Gastroesophageal sphincter (tissue), 4 donors: ENCODE data around the gene PPP1R2. TPM values are rescaled to one million over a fixed set of nuclear protein-coding genes. Genes with fewer than 3 reads are reported as not detected.

Experiments used
- ATAC-seq: fragments of 150-250 bp; one replicate; pipeline ENCODE4 v1.9.1; 2016; ENCODE audit warnings: mild to moderate bottlenecking, moderate library complexity
- H3K27ac ChIP-seq, 4 donors: fragments of 200-600 bp; sonication (generic) in 3 of 4; 1 replicate in 3 of 4; 2 replicates in 1 of 4; pipeline ENCODE4 v1.5.1; 2016 to 2019
- H3K27me3 ChIP-seq: fragments of 200-600 bp; sonication (generic); one replicate; pipeline ENCODE4 v1.5.1; 2019
- H3K36me3 ChIP-seq, 2 donors: fragments of 200-600 bp; sonication (generic); one replicate each; pipeline ENCODE4 v1.5.1; 2019; ENCODE audit warnings: control low read depth in 1 of 2
- H3K4me1 ChIP-seq, 3 donors: fragments of 200-600 bp; sonication (generic); 1 replicate in 2 of 3; 2 replicates in 1 of 3; pipeline ENCODE4 v1.5.1; 2016 to 2019; ENCODE audit warnings: control low read depth in 2 of 3
- H3K4me3 ChIP-seq, 2 donors: fragments of 200-600 bp; sonication (generic); one replicate each; pipeline ENCODE4 v1.5.1; 2019; ENCODE audit warnings: mild to moderate bottlenecking in 1 of 2, moderate library complexity in 1 of 2
- H3K9me3 ChIP-seq, 3 donors: fragments of 200-600 bp; sonication (generic); one replicate each; pipeline ENCODE4 v1.5.1; 2017 to 2019; ENCODE audit warnings: control low read depth in 2 of 3
- EP300 ChIP-seq: sonication (generic); formaldehyde crosslinking; IDR thresholded peaks from one replicate; pipeline ENCODE4 v1.6.1; 2017; ENCODE audit warnings: antibody characterized with exemption, mild to moderate bottlenecking
- POLR2A ChIP-seq, 2 donors: fragments of 450-650 bp; IDR thresholded peaks; one replicate each; pipeline ENCODE4 v1.6.1; 2017; ENCODE audit warnings: antibody characterized with exemption in 2 of 2, mild to moderate bottlenecking in 2 of 2, moderate library complexity in 1 of 2
- POLR2AphosphoS5 ChIP-seq: sonication (generic); formaldehyde crosslinking; IDR thresholded peaks from one replicate; pipeline ENCODE4 v1.6.1; 2017; ENCODE audit warnings: antibody characterized with exemption
- WGBS, 2 donors: methylation state at CpG; one replicate each; pipeline ENCODE4 v1.1.5; 2018; ENCODE audit warnings: low coverage in 1 of 2; 5-methylcytosine and 5-hydroxymethylcytosine counted together
- total RNA-seq, 4 donors: library from RNA; depleted of rRNA; stranded (reverse); fragments of >200 nt; gene quantifications; one replicate each; pipeline ENCODE4 v1.1.0, GENCODE V29; 2016
- TF ChIP-seq, protein P1 (sequence below), 4 experiments: fragments of 200-600 bp in 2 of 4; fragments of 450-650 bp in 2 of 4; sonication (generic) in 1 of 4; IDR thresholded peaks; one replicate each; pipeline ENCODE4 v1.5.1; 2017 to 2019; ENCODE audit warnings: antibody characterized with exemption in 4 of 4, mild to moderate bottlenecking in 2 of 4, moderate library complexity in 2 of 4

PPP1R2 gene
- total RNA-seq, 4 donors from 2014 or later = 63.1 to 472 (median 80.7) TPM

DNA sequence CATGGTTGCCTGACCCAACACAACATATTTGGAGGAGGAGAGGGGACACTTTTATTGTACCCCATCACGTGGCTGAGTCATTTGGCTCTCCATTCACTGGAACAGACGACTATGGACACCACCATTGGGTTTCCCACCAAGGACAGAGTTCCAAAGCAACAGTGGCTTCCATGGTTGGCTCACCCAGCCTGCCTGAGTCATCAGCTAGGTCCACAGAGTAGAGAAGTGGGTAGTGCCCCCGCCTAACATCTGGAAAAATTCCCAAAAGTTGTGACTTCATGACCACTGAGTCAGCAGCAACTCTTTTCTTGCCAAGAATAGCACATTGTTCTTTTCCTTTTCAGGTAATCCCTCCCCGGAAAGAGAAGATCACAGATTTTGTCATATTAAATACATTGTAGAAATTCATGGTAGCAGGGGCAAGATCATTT lies 3.0 kb upstream of the PPP1R2 start:
- Histone ChIP-seq H3K4me3 (peak overlapping the region in 1 of 2 donors; percentile 23), H3K27me3 (no peaks in the 10 kb centered on the region), H3K36me3 (no peaks in the 10 kb centered on the region), H3K4me1 (peaks cover 0 to 54% (median 9%) of the 10 kb centered on the region in 3 donors), H3K9me3 (no peaks in the 10 kb centered on the region), H3K27ac (peak overlapping the region; percentile 75 to 84 (median 82))
- ATAC-seq = peak; percentile 56
- TF ChIP-seq POLR2AphosphoS5 (peak; percentile 88), EP300 (no peak)
- TF ChIP-seq, protein P1, sequence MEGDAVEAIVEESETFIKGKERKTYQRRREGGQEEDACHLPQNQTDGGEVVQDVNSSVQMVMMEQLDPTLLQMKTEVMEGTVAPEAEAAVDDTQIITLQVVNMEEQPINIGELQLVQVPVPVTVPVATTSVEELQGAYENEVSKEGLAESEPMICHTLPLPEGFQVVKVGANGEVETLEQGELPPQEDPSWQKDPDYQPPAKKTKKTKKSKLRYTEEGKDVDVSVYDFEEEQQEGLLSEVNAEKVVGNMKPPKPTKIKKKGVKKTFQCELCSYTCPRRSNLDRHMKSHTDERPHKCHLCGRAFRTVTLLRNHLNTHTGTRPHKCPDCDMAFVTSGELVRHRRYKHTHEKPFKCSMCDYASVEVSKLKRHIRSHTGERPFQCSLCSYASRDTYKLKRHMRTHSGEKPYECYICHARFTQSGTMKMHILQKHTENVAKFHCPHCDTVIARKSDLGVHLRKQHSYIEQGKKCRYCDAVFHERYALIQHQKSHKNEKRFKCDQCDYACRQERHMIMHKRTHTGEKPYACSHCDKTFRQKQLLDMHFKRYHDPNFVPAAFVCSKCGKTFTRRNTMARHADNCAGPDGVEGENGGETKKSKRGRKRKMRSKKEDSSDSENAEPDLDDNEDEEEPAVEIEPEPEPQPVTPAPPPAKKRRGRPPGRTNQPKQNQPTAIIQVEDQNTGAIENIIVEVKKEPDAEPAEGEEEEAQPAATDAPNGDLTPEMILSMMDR (IDR thresholded peaks at IDR 0.05) = no peak
- WGBS, 2 donors = 7 to 9% methylated on average over 2 to 3 of the region's 4 CpGs

DNA sequence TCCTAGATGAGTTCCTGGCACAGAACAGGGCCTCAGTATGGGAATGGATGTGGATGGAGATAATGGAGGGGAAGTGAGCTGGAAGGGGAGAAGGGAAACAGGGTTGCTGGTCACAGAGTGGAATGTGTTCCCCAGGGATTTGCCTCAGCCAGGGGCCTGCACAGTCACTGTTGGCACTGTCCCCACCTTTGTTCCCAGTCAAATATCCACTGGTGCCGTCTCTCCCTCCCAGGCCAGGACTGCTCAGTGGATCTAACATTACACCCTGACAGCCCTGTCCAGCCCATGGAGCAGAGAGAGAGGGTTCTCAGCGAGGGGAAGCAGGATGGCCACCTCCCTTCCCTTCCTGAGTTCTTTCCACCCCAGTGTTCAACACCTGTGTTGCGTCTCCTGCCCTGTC lies 1.5 kb upstream of the PPP1R2 start:
- peaks cover 0 to 63% (median 14%) of the 10 kb centered on the region in 3 donors for H3K4me1 ChIP-seq
- no peak overlapping the region for H3K4me3 ChIP-seq
- H3K9me3 ChIP-seq = no peaks in the 10 kb centered on the region
- TF ChIP-seq POLR2AphosphoS5 = no peak
- TF ChIP-seq EP300 = no peak
- TF ChIP-seq POLR2A (IDR thresholded peaks at IDR 0.05) = no peak
- TF ChIP-seq, protein P1 (IDR thresholded peaks at IDR 0.05) = no peak
- no peaks in the 10 kb centered on the region for H3K27me3 ChIP-seq
- H3K36me3 ChIP-seq = no peaks in the 10 kb centered on the region
- peak; percentile 20 for ATAC-seq
- 33 to 100% methylated on average over 1 to 2 of the region's 3 CpGs for WGBS, 2 donors
- H3K27ac ChIP-seq = peak overlapping the region in 3 of 4 donors; percentile 94 to 96 (median 96)

DNA sequence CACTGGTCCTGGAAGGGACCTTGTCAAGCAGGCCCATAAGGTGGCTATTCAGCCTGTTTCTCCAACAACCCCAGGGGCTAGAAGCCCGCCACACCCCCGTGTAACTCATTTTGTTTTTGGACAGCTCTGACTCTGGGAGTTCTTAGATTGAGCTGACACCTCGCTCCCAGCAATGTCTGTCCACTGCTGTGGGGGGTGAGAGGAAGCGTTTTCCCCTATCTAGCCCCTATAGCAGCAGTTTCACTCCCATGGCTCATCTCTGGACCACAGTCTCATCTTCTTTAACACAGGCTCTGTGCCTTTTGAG lies 1.1 kb upstream of the PPP1R2 start:
- H3K4me1 ChIP-seq = peaks cover 0 to 67% (median 14%) of the 10 kb centered on the region in 3 donors
- no peak for ATAC-seq
- TF ChIP-seq EP300 (no peak), POLR2A (IDR thresholded peaks at IDR 0.05) (no peak), POLR2AphosphoS5 (no peak)
- TF ChIP-seq, protein P1 (IDR thresholded peaks at IDR 0.05) = no peak
- no peaks in the 10 kb centered on the region for H3K36me3 ChIP-seq
- no peaks in the 10 kb centered on the region for H3K9me3 ChIP-seq
- H3K27me3 ChIP-seq = no peaks in the 10 kb centered on the region
- no CpG with 5 or more reads among the region's 4 CpGs for WGBS, 2 donors
- H3K4me3 ChIP-seq = peak overlapping the region in 1 of 2 donors; percentile 89
- peak overlapping the region in 3 of 4 donors; percentile 94 to 96 (median 96) for H3K27ac ChIP-seq

DNA sequence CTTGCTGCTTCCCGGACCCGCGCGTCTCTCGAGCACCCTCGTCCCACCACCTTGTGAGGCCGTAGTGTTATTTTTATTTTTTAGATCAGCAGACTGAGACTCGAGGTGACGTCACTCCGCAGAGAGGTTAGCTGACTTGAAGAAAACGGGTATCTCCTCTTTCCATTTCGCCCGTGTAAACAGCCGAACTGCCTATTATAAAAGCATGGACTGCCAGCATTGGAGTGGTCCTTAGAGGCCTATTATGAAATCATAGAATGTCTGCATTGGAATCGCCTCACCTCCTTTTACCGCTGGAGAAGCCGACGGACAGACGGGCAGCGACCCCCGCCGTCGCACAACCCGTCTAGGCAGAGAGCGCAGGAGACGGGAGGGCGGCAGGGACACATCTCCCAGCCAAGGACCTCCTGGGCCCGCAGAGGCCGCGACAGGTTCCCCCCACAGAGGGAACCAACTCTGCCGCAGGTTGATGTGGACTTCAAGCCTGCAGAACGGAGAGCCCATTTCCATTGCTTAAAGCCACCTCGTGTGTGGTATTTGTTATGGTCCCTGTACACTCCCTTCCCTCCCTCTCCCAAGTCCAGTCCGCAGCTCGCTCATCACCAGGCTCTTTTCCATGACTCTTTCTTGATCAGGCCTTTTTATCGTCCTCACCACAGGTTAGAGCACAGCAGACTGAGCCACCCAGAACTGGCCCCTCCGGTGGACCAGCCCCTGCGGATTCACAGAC lies 540 bp upstream of the PPP1R2 start:
- Histone ChIP-seq H3K36me3 (no peaks in the 10 kb centered on the region), H3K9me3 (no peaks in the 10 kb centered on the region), H3K27ac (peak overlapping the region in 3 of 4 donors; percentile 94 to 96 (median 96)), H3K4me3 (peak overlapping the region; percentile 74 to 89), H3K4me1 (peaks cover 0 to 72% (median 14%) of the 10 kb centered on the region in 3 donors), H3K27me3 (no peaks in the 10 kb centered on the region)
- TF ChIP-seq, protein P1 (IDR thresholded peaks at IDR 0.05) = no peak
- TF ChIP-seq POLR2AphosphoS5 = no peak
- TF ChIP-seq EP300 = no peak
- no peak for TF ChIP-seq POLR2A (IDR thresholded peaks at IDR 0.05)
- WGBS, 2 donors = 3 to 54% methylated on average over 6 to 8 of the region's 38 CpGs
- ATAC-seq = peak; percentile 40

DNA sequence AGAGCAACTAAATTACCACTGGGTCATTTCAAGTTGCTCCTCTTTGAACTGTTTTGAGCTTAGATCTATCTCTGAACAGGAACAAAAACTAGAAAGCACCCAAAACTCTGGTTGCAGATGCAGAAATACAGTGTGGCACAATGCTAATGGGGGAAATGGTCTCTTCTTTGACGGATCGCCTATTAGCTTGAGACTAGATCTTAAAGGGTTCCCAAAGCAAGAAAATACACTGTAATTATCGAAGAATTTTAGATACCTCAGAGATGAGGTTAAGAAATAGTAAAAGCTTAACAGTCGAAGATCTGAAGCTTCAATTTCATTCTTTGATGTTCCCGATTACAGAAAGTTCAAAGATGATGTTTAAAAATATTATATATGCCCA lies 818 bp downstream of the PPP1R2 start:
- Histone ChIP-seq H3K27me3 (no peaks in the 10 kb centered on the region), H3K4me1 (peaks cover 0 to 83% (median 17%) of the 10 kb centered on the region in 3 donors), H3K4me3 (peak overlapping the region; percentile 74 to 89), H3K36me3 (no peaks in the 10 kb centered on the region), H3K27ac (peak overlapping the region; percentile 85 to 96 (median 95)), H3K9me3 (no peaks in the 10 kb centered on the region)
- 0 to 4% methylated on average over 5 of the region's 5 CpGs for WGBS, 2 donors
- TF ChIP-seq, protein P1 (IDR thresholded peaks at IDR 0.05) = no peak
- TF ChIP-seq POLR2A (IDR thresholded peaks at IDR 0.05) (no peak), POLR2AphosphoS5 (no peak), EP300 (no peak)
- no peak for ATAC-seq
